ENCODE data around the gene NFE2L2. TPM values are rescaled to one million over a fixed set of nuclear protein-coding genes. Genes with fewer than 3 reads are reported as not detected.

NFE2L2 gene
- total RNA-seq, 2 donors from 2014 or later, result 68.2 to 84.1 TPM

DNA sequence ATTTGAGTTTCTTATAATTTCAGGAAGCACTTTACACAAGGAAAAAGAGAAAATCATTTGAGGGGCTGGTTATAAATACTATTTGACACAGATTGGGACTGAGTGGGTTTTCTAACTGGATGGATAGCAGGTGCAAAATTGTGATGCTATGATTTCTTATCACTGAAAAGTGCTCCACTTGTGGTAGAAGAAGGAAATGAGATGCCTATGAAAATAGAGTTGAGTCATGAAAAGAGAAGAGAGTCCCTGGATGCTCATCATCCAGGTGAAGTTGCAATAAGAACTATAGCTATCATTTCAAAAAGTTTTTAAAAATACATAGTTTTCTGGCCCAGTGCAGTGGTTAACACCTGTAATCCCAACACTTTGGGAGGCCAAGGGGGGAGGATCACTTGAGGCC, 39.4 kb upstream of the NFE2L2 start:
- DNase-seq (ENCODE audit: low spot score), result no peak
- no peaks in the 10 kb centered on the region for H3K36me3 ChIP-seq
- no peaks in the 10 kb centered on the region for H3K27me3 ChIP-seq
- H3K9me3 ChIP-seq, result no peaks in the 10 kb centered on the region
- H3K4me1 ChIP-seq, result no peaks in the 10 kb centered on the region
- no peak overlapping the region for H3K4me3 ChIP-seq
- TF ChIP-seq, protein P1, sequence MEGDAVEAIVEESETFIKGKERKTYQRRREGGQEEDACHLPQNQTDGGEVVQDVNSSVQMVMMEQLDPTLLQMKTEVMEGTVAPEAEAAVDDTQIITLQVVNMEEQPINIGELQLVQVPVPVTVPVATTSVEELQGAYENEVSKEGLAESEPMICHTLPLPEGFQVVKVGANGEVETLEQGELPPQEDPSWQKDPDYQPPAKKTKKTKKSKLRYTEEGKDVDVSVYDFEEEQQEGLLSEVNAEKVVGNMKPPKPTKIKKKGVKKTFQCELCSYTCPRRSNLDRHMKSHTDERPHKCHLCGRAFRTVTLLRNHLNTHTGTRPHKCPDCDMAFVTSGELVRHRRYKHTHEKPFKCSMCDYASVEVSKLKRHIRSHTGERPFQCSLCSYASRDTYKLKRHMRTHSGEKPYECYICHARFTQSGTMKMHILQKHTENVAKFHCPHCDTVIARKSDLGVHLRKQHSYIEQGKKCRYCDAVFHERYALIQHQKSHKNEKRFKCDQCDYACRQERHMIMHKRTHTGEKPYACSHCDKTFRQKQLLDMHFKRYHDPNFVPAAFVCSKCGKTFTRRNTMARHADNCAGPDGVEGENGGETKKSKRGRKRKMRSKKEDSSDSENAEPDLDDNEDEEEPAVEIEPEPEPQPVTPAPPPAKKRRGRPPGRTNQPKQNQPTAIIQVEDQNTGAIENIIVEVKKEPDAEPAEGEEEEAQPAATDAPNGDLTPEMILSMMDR (IDR thresholded peaks at IDR 0.05), result no peak
- no peak overlapping the region for H3K27ac ChIP-seq

GRCh38 chr2:177302552-177302951, 38.0 kb upstream of the NFE2L2 start:
- TF ChIP-seq, protein P1 (IDR thresholded peaks at IDR 0.05), result no peak
- no peak for DNase-seq (ENCODE audit: low spot score)
- no peaks in the 10 kb centered on the region for H3K36me3 ChIP-seq
- H3K27me3 ChIP-seq, result no peaks in the 10 kb centered on the region
- H3K4me1 ChIP-seq, result no peaks in the 10 kb centered on the region
- H3K4me3 ChIP-seq, result no peak overlapping the region
- H3K9me3 ChIP-seq, result no peaks in the 10 kb centered on the region
- no peak overlapping the region for H3K27ac ChIP-seq

GRCh38 chr2:177298191-177298590, 33.7 kb upstream of the NFE2L2 start:
- H3K4me3 ChIP-seq, result no peak overlapping the region
- TF ChIP-seq, protein P1 (IDR thresholded peaks at IDR 0.05), result no peak

DNA sequence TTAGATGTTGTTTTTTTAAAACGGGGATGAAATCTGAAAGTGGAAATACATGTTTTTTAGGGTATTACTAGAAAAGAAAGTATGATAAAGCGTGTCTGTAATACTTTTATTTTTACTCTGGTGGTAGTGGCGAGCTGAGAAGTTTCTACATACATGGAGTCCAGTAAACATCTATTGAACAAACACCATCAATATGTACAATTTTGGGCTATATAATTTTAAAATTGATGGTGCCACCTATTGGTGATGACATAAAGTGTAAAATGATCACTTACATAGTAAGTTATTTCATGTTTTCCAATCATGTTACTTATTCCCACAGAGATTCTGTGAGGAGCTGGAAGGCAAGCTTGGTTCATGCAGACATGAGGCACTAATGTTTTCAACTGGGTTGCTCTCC, 31.5 kb upstream of the NFE2L2 start:
- peaks cover 0 to 12% of the 10 kb centered on the region in 2 donors for H3K4me1 ChIP-seq
- no peaks in the 10 kb centered on the region for H3K36me3 ChIP-seq
- peak overlapping the region; percentile 42 to 66 for H3K27ac ChIP-seq
- no peak for DNase-seq (ENCODE audit: low spot score)
- H3K4me3 ChIP-seq, result no peak overlapping the region
- H3K9me3 ChIP-seq, result no peaks in the 10 kb centered on the region
- no peaks in the 10 kb centered on the region for H3K27me3 ChIP-seq
- TF ChIP-seq, protein P1 (IDR thresholded peaks at IDR 0.05), result peak in 1 of 2 donors; percentile 52

More at GRCh38 chr2:177298191-177298590, 33.7 kb upstream of the NFE2L2 start:
- DNase-seq (ENCODE audit: low spot score), result no peak
- H3K9me3 ChIP-seq, result no peaks in the 10 kb centered on the region
- no peaks in the 10 kb centered on the region for H3K27me3 ChIP-seq
- H3K4me1 ChIP-seq, result peaks cover 0 to 12% of the 10 kb centered on the region in 2 donors
- no peak overlapping the region for H3K27ac ChIP-seq
- H3K36me3 ChIP-seq, result no peaks in the 10 kb centered on the region

GRCh38 chr2:177295484-177295883, 31.0 kb upstream of the NFE2L2 start:
- H3K27me3 ChIP-seq, result no peaks in the 10 kb centered on the region
- peaks cover 0 to 12% of the 10 kb centered on the region in 2 donors for H3K4me1 ChIP-seq
- no peaks in the 10 kb centered on the region for H3K9me3 ChIP-seq
- TF ChIP-seq, protein P1 (IDR thresholded peaks at IDR 0.05), result no peak
- DNase-seq (ENCODE audit: low spot score), result no peak
- H3K27ac ChIP-seq, result peak overlapping the region; percentile 42 to 66
- H3K4me3 ChIP-seq, result no peak overlapping the region
- no peaks in the 10 kb centered on the region for H3K36me3 ChIP-seq

DNA sequence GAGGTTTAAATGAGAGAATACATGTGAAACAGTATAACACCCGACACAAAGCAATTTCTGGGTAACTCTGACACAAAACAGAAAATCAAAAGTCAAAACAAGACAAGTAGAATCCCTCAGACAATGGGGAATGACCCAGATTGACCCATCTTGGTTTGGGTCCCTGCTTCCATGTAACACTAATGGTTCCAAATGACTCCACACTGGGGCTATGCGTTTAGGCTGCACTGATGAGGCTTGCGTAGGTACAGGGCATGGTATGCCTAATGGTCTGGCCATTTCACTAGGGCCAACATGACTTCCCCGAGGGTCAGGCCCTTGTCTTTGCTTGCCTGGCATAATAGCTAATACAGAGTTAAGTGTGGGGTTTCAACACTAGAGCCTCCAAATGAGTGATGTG, 27.2 kb upstream of the NFE2L2 start:
- H3K4me3 ChIP-seq, result no peak overlapping the region
- DNase-seq (ENCODE audit: low spot score), result no peak
- H3K27me3 ChIP-seq, result no peaks in the 10 kb centered on the region
- no peaks in the 10 kb centered on the region for H3K9me3 ChIP-seq
- H3K36me3 ChIP-seq, result no peaks in the 10 kb centered on the region
- H3K4me1 ChIP-seq, result peaks cover 0 to 12% of the 10 kb centered on the region in 2 donors
- TF ChIP-seq, protein P1 (IDR thresholded peaks at IDR 0.05), result no peak
- H3K27ac ChIP-seq, result no peak overlapping the region

All from right atrium auricular region (tissue), 2 donors.